KMS-11 (cell line): ENCODE measurements around the gene CCDC91.

ENCODE experiments used
- H2AFZ ChIP-seq: fragments of 200-600 bp; sonication (generic); 2 replicates; pipeline ENCODE4 v1.6.1; 2016; ENCODE audit warnings: antibody characterized with exemption, mixed run types, low read depth
- H3K27ac ChIP-seq: fragments of 200-600 bp; sonication (generic); 2 replicates; pipeline ENCODE4 v1.6.1; 2016; ENCODE audit warnings: mild to moderate bottlenecking, mixed run types
- H3K27me3 ChIP-seq: fragments of 200-600 bp; sonication (generic); 2 replicates; pipeline ENCODE4 v1.6.1; 2017; ENCODE audit warnings: mild to moderate bottlenecking, low read depth, mixed run types, moderate library complexity; ENCODE audit not compliant: insufficient read depth
- H3K36me3 ChIP-seq: fragments of 200-600 bp; sonication (generic); 2 replicates; pipeline ENCODE4 v1.6.1; 2017; ENCODE audit warnings: mild to moderate bottlenecking, mixed run types; ENCODE audit not compliant: insufficient read depth
- H3K4me1 ChIP-seq: fragments of 200-600 bp; sonication (generic); 2 replicates; pipeline ENCODE4 v1.6.1; 2016; ENCODE audit warnings: mild to moderate bottlenecking, low read depth, mixed run types; ENCODE audit not compliant: poor library complexity, severe bottlenecking
- H3K4me2 ChIP-seq: fragments of 200-600 bp; sonication (generic); 2 replicates; pipeline ENCODE4 v1.7.0; 2016; ENCODE audit warnings: mild to moderate bottlenecking, mixed run types
- H3K4me3 ChIP-seq: fragments of 200-600 bp; sonication (generic); IDR thresholded peaks from 2 replicates; pipeline ENCODE4 v1.6.1; 2017; ENCODE audit warnings: low read depth, low read length, mixed read lengths; ENCODE audit not compliant: insufficient read depth
- H3K79me2 ChIP-seq: fragments of 200-600 bp; sonication (generic); 2 replicates; pipeline ENCODE4 v1.6.1; 2016; ENCODE audit warnings: low read depth, mixed run types; ENCODE audit not compliant: insufficient read depth
- H3K9ac ChIP-seq: fragments of 200-600 bp; sonication (generic); 2 replicates; pipeline ENCODE4 v1.6.1; 2016; ENCODE audit warnings: mild to moderate bottlenecking, mixed run types
- H4K20me1 ChIP-seq: fragments of 200-600 bp; sonication (generic); 2 replicates; pipeline ENCODE4 v1.6.1; 2016; ENCODE audit warnings: mild to moderate bottlenecking, mixed run types; ENCODE audit not compliant: insufficient read depth
- CTCF ChIP-seq: fragments of 200-600 bp; sonication (generic); conservative IDR thresholded peaks from 2 replicates; pipeline ENCODE4 v1.6.1; 2017; ENCODE audit warnings: low read depth, mild to moderate bottlenecking, antibody characterized with exemption, low read length, moderate library complexity, mixed read lengths

The CCDC91 gene

GRCh38 chr12:28235985-28236384, 45.7 kb downstream of the CCDC91 start:
- Histone ChIP-seq H3K27ac (no peak overlapping the region), H4K20me1 (no peaks in the 10 kb centered on the region), H3K4me1 (peaks cover 21% of the 10 kb centered on the region), H3K36me3 (no peaks in the 10 kb centered on the region), H3K4me2 (no peak overlapping the region), H3K4me3 (no peak overlapping the region), H3K79me2 (0 out of 2 replicates have a peak, but pooled peaks cover 6% of the 10 kb centered on the region), H3K27me3 (no peaks in the 10 kb centered on the region), H2AFZ (no peak overlapping the region), H3K9ac (no peak overlapping the region)
- no peak for TF ChIP-seq CTCF

GRCh38 chr12:28237423-28237822, 47.2 kb downstream of the CCDC91 start:
- H2AFZ ChIP-seq: no peak overlapping the region

GRCh38 chr12:28239918-28240317, 49.7 kb downstream of the CCDC91 start:
- Histone ChIP-seq H3K4me1 (peaks cover 12% of the 10 kb centered on the region), H3K79me2 (no peaks in the 10 kb centered on the region), H3K4me2 (no peak overlapping the region), H2AFZ (no peak overlapping the region), H3K27ac (no peak overlapping the region), H4K20me1 (no peaks in the 10 kb centered on the region), H3K4me3 (no peak overlapping the region), H3K36me3 (no peaks in the 10 kb centered on the region), H3K9ac (no peak overlapping the region), H3K27me3 (no peaks in the 10 kb centered on the region)
- TF ChIP-seq CTCF: no peak

More at GRCh38 chr12:28237423-28237822, 47.2 kb downstream of the CCDC91 start:
- Histone ChIP-seq H3K4me2 (no peak overlapping the region), H3K79me2 (0 out of 2 replicates have a peak, but pooled peaks cover 6% of the 10 kb centered on the region), H3K36me3 (no peaks in the 10 kb centered on the region), H4K20me1 (no peaks in the 10 kb centered on the region), H3K9ac (no peak overlapping the region), H3K27ac (no peak overlapping the region), H3K27me3 (no peaks in the 10 kb centered on the region), H3K4me1 (peaks cover 21% of the 10 kb centered on the region), H3K4me3 (no peak overlapping the region)
- TF ChIP-seq CTCF: no peak

DNA sequence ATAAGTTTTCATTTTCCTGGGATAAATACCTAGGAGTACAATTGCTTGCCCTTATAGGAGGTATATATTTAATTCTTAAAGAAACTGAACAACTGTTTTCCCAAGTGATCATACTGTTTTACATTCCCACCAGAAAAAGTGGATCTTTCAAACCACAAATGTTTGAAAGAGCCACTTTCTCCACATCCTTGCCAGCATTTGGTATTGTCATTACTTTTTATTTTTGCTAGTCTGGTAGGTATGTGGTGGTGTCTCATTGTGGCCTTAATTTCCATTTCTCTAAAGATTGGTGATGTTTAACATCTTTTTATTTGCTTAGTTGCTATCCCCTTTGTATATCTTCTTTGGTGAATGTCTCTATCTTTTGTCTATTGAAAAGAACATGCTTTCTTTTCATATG, 50.6 kb downstream of the CCDC91 start:
- no peak overlapping the region for H3K9ac ChIP-seq
- H4K20me1 ChIP-seq: no peaks in the 10 kb centered on the region
- no peaks in the 10 kb centered on the region for H3K36me3 ChIP-seq
- peaks cover 3% of the 10 kb centered on the region for H3K4me1 ChIP-seq
- no peak overlapping the region for H3K4me2 ChIP-seq
- H3K27me3 ChIP-seq: no peaks in the 10 kb centered on the region
- no peak overlapping the region for H2AFZ ChIP-seq
- TF ChIP-seq CTCF: no peak
- no peak overlapping the region for H3K27ac ChIP-seq
- H3K4me3 ChIP-seq: no peak overlapping the region
- H3K79me2 ChIP-seq: no peaks in the 10 kb centered on the region
